ENCODE measurements around the gene NSUN4.

NSUN4 gene

GRCh38 chr1:46340404-46341221, at the start of gene NSUN4:
TSS of gene NSUN4 (plus strand) at chr1:46340807. CDS start at chr1:46340827, 20 bp downstream.
- no peak within 1 kb of the TSS for H2AFZ ChIP-seq (ENCODE audit: low read length)
- H3F3A ChIP-seq (ENCODE audit: insufficient read depth, low read length), result no peaks in the 10 kb centered on the region
- no peaks in the 10 kb centered on the region for H3K79me2 ChIP-seq (ENCODE audit: insufficient read depth, low read length)
- peak within 1 kb of the TSS; percentile 84 for H3K4me3 ChIP-seq (ENCODE audit: low read depth, low read length, poor library complexity, severe bottlenecking)
- peak within 1 kb of the TSS; percentile 95 for H3K4me2 ChIP-seq (ENCODE audit: low read length)
- no peaks in the 10 kb centered on the region for H3K9me3 ChIP-seq (ENCODE audit: low read length)
- H3K4me1 ChIP-seq (ENCODE audit: insufficient read depth, low read length, severe bottlenecking), result peaks cover 16% of the 10 kb centered on the region
- H3K27me3 ChIP-seq (ENCODE audit: insufficient read depth, low read length), result no peaks in the 10 kb centered on the region
- H4K20me1 ChIP-seq (ENCODE audit: insufficient read depth, low read length), result no peaks in the 10 kb centered on the region
- H3K9me2 ChIP-seq (ENCODE audit: low read depth, low read length), result no peaks in the 10 kb centered on the region
- peak within 1 kb of the TSS; percentile 88 for H3K9ac ChIP-seq (ENCODE audit: low read length)
- TF ChIP-seq EZH2 (IDR thresholded peaks at IDR 0.05; ENCODE audit: borderline replicate concordance, low read length) (no peak), CTCF (IDR thresholded peaks at IDR 0.05; ENCODE audit: low read length) (peak; percentile 94)
- H3K36me3 ChIP-seq (ENCODE audit: insufficient read depth, low read length), result peaks cover 34% of the 10 kb centered on the region; the same call in 1 of the 2 replicates
- peak within 1 kb of the TSS; percentile 75 for H3K27ac ChIP-seq (ENCODE audit: low read depth, low read length, poor library complexity, severe bottlenecking)

GRCh38 chr1:46295306-46295705, 45.3 kb upstream of the NSUN4 start:
- no peaks in the 10 kb centered on the region for H4K20me1 ChIP-seq (ENCODE audit: insufficient read depth, low read length)
- H3K79me2 ChIP-seq (ENCODE audit: insufficient read depth, low read length), result no peaks in the 10 kb centered on the region
- no peak overlapping the region for H3K4me3 ChIP-seq (ENCODE audit: low read depth, low read length, poor library complexity, severe bottlenecking)
- no peak overlapping the region for H3K4me2 ChIP-seq (ENCODE audit: low read length)
- H3K4me1 ChIP-seq (ENCODE audit: insufficient read depth, low read length, severe bottlenecking), result no peaks in the 10 kb centered on the region
- H3F3A ChIP-seq (ENCODE audit: insufficient read depth, low read length), result no peaks in the 10 kb centered on the region
- no peaks in the 10 kb centered on the region for H3K27me3 ChIP-seq (ENCODE audit: insufficient read depth, low read length)
- peaks cover 30% of the 10 kb centered on the region for H3K36me3 ChIP-seq (ENCODE audit: insufficient read depth, low read length)
- H2AFZ ChIP-seq (ENCODE audit: low read length), result no peak overlapping the region
- H3K9me3 ChIP-seq (ENCODE audit: low read length), result no peaks in the 10 kb centered on the region
- TF ChIP-seq CTCF (IDR thresholded peaks at IDR 0.05; ENCODE audit: low read length), result no peak
- no peak for TF ChIP-seq EZH2 (IDR thresholded peaks at IDR 0.05; ENCODE audit: borderline replicate concordance, low read length)
- H3K9me2 ChIP-seq (ENCODE audit: low read depth, low read length), result no peaks in the 10 kb centered on the region
- no peak overlapping the region for H3K9ac ChIP-seq (ENCODE audit: low read length)
- H3K27ac ChIP-seq (ENCODE audit: low read depth, low read length, poor library complexity, severe bottlenecking), result no peak overlapping the region

DNA sequence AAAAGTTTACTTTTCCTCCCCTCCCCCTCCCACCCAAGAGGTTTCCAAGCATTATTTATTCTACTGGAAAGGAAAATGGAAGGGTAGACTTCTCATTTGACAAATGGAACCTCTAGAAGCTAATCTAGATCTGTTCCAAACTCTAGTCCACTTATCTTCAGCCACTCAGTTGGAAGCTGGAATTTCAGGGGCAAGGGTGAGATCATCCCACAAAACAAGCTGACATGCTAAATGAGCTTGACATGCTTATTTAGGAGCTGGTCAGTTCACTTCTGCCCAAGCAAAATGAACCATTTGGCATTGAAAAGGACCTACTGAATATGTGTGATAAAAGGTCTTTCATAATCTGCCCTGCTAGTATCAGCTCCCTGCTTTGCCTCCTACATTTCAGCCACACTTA, 42.2 kb upstream of the NSUN4 start:
- Histone ChIP-seq H3K4me1 (ENCODE audit: insufficient read depth, low read length, severe bottlenecking) (peaks cover 11% of the 10 kb centered on the region), H3K9me2 (ENCODE audit: low read depth, low read length) (no peaks in the 10 kb centered on the region), H3K9ac (ENCODE audit: low read length) (no peak overlapping the region), H3K4me3 (ENCODE audit: low read depth, low read length, poor library complexity, severe bottlenecking) (no peak overlapping the region), H2AFZ (ENCODE audit: low read length) (no peak overlapping the region), H3K27me3 (ENCODE audit: insufficient read depth, low read length) (no peaks in the 10 kb centered on the region), H3F3A (ENCODE audit: insufficient read depth, low read length) (no peaks in the 10 kb centered on the region), H4K20me1 (ENCODE audit: insufficient read depth, low read length) (no peaks in the 10 kb centered on the region), H3K36me3 (ENCODE audit: insufficient read depth, low read length) (peaks cover 30% of the 10 kb centered on the region), H3K4me2 (ENCODE audit: low read length) (no peak overlapping the region), H3K79me2 (ENCODE audit: insufficient read depth, low read length) (no peaks in the 10 kb centered on the region), H3K9me3 (ENCODE audit: low read length) (no peaks in the 10 kb centered on the region), H3K27ac (ENCODE audit: low read depth, low read length, poor library complexity, severe bottlenecking) (no peak overlapping the region)
- TF ChIP-seq CTCF (IDR thresholded peaks at IDR 0.05; ENCODE audit: low read length), result no peak

Data from OCI-LY1 (cell line).